CD4-positive, alpha-beta T cell treated with Interleukin-4 for 4 hours (primary cell): Measurements from ENCODE around the gene SLC17A9.

Source experiments
- DNase-seq: peaks from one replicate; pipeline ENCODE4 v3.0.0-alpha.2; 2020

Gene SLC17A9

DNA sequence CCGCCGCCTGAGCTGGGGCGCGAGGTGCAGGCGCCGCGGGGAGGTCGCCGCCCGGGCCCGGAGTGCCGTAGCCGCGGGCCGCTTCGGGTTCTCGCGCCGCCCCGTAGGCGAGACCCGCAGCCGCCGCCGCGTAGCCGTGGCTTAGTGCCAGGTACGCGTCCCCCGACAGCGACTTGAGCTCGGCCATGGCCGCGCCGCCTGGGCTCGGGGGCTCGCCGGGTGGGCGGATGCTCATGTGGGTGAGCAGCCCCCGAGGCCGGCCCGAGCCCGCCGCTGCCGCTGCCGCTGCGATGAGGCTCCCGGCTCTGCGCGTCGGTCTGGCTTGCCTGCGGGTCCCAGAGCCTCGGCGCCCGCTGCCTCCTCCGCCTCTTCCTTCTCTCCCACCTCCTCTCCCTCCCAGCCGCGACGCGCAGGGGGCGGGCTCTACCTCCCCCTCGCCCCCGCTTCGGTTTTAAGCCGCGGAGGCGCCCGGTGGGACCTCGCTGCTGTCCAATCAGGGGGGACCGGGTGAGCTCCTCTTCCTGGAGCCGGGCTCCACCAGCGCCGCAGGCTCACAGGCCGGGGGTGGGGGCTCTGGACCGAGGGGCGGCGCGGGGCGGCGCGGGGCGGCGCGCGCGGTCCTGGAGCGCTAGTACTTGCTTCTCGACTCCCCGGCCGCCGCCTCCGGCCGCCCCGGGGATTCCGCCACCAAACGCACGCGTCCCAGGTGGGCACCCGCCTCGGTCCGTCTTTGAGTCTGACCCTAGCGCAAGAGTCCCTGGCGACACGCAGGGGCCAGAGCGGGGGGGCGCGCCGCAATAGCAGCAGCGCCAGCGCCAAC is 54.2 kb downstream of the SLC17A9 start, which contains the start of gene BHLHE23:
BHLHE23 (minus strand) TSS at position 425 of the 820 bp plus-strand sequence; CDS start at position 235, 190 bp downstream.
- DNase-seq = no peak

DNA sequence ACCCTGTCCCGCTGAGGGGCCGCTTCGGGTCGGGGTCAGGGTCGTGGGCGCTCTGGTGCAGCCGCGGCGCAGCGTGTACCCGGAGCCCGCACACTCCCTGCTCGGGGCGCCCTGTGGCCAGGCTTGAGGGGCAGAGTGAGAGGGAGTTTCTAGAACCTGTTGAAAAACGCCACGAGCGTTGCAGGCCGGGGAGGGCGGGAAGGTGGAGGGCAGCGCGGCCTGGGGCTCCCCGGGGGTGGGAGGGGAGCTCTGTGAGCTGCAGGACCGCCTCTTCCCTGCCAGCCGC is 54.8 kb downstream of the SLC17A9 start:
- no peak for DNase-seq

DNA sequence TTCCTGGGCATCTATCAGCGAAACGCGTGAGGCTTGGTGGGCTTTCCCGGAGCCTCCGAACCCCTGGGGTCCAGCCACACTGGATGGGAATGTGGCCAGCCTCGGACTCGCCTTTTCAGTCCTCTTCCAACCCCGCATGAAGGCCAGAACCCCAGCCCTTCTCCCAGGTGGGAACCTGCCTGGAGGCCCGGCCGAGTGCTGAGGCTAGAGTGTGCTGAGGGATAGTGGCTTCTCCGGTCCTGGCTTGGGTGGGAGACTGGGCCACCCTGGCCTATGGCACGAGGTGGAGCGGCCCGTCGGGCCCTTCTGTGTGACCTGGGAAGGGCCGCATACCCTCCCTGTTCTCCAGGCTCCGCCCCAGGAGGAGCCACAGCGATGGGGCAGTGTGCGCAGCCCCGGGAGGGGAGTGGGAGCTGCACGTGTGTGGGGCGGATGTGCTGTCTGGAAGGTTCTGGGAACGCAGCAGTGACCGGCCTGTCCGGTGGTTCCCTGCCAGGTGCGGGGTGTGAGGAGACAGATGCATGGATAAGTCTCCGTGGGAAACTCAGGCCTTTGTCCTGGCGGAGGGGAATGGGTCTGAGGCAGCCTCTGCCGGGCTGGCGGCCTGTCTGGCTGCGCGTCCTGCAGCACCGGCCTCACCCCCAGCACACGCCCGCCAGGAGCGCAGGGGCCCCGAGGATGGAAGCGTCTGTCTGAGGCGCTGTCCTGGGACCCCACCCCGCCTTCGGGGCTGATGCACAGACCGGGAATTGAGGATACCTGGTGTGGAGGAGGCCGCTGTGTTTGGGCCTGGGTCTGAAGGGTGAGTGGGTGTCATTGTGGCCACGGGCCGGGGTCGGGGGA is 55.4 kb downstream of the SLC17A9 start:
- no peak for DNase-seq

DNA sequence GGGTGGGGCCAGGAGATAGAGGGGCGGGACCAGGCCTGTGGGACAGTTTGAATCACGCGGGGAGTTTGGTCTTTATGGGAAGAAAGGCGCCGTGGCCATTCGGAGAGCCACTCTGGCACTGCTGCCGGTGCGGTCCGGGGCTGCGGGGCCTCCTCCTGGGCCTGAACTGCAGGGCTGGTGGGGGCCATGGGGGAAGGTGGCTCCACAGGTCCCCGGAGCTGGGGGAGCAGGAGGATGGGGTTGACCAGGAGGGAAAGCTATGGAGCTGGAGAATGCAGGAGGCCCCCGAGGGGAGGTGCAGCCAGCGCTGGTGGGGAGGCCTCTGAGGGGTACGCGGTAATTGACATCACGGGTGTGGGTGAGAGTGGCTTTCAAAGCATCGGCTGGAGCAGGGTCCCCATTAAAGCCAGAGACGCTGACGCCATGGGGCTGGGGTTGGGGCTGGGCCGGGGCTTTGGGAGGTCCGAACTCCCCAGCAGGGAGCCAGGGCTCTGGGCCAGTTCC is 56.1 kb downstream of the SLC17A9 start:
- DNase-seq = no peak

DNA sequence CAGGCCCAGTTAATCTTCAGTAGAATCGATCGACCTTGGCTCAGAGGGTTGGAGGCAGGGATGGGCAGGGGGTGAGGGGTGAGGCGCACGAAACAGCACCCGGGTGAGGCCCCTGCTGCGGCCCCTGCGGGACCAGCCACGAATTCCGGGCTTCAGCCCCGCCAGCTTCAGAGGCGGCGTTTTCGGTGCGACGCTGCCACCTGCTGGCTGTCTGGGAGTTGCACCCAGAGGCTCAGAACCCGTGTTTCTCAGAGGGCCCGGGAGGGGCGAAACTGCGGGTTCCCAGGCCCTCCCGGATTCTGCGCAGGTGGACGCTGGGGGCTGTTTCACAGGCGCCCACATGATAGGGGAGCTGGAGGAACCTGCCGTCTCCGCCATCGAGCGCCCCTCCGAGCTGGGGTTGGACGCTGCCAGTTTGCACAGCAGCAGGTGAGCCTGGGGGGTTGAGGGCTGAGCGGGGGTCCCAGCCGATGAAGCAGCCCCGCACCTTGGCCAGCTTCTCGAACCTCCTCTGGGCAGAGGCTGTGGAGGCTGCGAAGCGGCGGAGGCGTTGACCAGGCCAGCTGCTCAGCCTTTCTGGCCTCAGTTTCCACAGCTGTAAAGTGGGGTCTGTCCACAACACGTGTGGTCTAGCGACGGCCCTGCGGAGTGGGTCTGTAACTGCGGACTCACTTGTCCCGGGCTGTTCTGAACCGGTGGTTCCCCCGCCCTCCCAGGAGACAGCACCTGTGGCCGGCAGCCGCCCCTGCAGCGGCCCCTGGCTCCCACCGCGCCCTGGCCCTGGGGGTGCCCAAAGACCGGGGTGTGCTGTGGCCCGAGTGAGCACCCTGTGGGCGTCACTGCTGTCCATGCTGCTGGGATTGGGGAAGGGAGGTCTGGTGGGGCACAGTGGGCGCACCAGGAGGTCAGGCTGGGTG is 56.8 kb downstream of the SLC17A9 start:
- DNase-seq = peak; percentile 74

DNA sequence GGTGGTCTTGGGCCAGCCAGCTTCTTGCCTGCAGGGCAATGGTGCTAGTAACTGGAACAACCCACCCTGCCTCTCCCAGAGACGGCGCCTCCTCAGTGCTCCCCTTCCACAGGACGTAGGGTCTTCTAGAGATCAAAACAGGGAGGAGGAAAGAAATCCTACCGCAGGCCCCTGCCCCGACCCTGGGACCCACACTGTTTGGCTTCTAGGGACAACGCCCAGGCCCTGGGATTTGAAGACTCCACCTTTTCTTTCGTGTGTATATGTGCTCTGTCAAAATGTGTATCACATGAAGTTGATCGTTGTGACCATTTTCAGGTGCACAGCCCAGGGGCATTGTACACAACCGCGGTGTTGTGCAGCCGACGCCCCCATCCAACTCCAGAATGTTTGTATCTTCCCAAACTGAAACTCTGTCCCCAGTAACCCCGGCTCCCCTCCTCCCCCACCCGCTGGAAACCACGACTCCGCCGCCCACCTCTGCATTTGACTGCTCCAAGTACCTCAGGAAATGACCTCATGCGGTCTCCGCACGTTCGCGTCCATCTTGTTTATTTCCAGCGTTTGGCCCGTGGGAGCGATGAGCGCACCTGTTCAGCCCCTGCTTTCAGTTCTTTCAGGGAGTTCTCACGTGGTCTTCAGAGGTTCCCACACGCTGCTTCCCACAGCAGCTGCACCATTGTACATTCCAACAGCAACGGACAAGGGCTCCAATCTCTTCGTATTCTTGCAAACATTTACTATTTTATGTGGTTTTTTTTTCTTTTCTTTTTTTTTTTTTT is 57.7 kb downstream of the SLC17A9 start:
- DNase-seq = peak; percentile 49

DNA sequence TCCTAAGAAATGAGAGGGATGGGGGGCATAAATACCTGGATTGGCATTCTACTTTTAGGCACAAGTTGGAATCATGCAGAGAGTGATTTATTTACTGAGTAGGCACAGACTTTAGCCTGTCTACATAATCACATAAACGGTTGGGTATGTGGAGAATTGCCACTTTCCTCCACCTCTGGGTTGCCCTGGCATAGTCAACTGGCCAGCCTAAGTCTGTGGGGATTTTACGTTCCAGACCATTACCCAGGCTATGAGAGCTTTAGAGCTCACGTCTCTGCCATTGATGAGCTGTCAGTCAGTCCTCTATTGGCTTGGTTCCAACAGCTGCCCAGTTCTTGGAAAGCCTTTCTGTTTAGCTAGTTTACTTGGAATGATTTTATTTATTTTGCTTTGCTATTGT is 59.3 kb downstream of the SLC17A9 start:
- DNase-seq = no peak

DNA sequence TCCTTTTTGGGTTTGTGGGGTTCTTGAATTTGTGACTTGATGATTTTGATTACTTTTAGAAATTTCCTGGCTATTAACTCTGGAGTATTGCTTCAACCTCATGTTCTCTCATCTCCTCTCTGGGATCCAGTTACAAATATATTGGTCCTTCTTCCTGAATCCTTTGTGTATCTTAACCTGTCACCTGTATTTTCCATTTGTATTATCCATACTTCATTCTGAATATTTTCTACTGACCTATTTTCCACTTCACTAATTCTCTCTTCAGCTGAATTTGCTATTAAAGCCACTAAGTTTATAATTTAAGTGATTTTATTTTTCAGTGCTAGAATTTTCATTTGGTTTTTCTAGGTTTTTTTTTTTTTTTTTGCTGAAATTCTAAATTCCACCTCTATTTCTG is 60.7 kb downstream of the SLC17A9 start:
- no peak for DNase-seq

DNA sequence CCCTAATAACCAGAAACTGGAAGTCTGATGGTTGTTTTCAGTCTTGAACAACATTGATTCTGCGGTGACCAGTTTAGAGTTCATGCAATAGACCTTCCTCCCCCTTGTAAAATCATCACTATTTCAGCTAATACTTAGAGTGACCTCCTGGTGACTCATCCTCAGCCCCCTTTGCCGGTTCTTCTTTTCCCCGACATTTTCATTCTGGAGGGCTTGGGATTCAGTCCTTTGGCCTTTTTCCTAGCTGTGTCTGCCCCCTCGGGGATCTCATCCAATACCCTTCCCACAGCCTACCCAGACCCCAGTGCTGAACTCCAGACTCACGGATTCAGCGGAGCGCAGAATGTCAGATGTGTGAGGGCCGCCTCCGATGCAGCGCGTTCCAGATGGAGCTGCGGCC is 61.8 kb downstream of the SLC17A9 start:
- no peak for DNase-seq

DNA sequence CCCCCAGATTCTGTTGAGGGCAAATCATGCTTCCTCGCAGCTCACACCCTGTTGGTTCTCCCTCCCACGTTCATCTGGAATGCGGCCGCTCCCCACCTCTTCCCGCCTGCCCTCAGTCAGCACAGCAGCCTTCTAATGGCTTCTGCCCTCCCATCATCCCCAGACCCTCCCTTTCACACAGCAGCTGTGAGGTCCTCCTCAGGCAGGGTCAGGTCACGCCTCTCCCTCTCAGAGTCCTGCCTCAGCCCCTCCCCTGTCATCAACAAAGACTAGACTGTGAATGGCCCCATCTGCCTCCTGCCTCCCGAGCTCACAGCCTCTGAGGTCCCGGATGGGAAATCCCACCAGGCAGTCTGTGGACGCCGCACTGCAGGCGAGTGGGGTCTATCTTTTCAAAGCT is 62.2 kb downstream of the SLC17A9 start:
- no peak for DNase-seq

DNA sequence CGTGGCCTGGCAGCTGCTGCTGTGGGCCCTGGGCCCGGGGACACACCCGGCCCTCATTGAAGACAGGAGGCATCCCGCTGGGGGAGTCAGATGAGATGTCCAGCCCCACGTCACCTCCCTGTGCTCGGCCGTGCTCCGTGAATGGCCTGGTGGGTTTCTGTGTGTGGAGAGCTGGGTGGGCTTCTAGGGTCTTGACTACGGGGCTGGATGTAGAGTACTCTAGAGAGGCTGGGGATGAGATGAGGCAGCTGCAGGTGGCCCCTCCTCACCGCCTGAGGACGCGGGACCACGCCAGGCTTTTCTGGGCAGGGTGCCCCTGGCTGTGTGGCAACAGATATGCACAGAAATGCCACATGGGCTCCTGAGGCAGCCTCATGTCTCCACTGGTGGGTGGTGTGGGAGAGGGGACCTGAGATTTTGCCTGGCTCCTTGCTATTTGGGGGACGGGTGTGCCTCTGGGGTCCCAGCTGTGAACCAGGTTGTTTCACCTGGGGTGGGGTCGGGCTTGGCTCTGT is 62.7 kb downstream of the SLC17A9 start:
- no peak for DNase-seq

DNA sequence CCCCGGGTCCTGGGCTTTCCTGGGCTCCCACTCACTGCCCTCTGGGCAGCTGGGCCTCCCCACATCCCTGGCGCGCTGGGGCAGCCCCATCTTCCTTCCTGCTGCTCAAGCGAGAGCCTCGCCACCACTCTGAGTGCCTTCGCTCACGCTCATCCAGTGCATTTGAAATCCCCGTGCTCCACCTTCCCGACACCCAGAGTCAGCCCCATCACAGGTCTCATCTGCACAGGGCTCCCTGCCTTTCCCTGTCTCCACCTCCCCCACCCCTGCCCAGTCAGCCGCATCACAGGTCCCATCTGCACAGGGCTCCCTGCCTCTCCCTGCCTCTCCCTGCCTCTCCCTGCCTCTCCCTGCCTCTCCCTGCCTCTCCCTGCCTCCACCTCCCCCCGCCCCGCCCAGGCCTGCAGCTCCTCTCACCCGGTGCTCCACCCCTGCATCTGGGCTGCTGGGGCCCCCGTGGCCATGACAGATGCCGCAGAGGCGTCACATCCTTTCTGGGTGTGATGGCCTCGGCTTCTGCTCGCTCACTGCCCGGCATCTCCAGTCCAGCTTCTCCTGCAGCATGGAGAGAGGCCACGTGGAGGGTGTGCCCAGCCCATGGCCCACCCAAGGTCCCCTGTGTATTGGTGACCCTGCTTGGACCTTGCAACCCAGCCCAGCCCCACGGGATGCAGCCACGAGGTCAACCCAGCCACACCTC is 63.3 kb downstream of the SLC17A9 start:
- DNase-seq = no peak

DNA sequence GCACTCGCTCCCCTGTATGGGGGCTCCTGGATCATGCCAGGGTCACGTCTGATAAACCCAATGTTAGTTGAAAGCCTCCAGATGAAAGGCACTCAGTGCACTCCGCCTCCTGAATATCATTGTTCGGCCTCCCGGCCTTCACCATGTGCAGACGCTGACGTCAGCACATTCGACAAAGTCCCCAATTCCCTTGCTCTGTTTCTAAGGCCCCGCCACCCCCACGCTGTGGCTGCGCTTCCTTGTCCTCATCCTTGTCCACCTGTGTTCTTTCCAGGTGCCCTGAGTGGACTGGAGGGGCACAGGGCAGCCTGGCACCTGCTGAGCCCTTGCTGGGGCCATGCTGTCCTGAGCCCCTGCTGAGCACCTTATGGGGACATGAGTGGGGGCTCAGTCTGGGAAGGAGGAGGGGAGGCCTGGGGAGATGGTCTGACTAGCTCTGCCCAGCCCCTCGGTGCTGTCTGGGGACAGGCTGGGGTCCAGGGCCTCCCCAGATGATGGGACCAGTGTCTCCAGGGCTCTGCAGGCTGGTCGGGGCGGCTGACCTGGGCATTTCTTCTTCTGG is 64.1 kb downstream of the SLC17A9 start:
- DNase-seq = no peak

DNA sequence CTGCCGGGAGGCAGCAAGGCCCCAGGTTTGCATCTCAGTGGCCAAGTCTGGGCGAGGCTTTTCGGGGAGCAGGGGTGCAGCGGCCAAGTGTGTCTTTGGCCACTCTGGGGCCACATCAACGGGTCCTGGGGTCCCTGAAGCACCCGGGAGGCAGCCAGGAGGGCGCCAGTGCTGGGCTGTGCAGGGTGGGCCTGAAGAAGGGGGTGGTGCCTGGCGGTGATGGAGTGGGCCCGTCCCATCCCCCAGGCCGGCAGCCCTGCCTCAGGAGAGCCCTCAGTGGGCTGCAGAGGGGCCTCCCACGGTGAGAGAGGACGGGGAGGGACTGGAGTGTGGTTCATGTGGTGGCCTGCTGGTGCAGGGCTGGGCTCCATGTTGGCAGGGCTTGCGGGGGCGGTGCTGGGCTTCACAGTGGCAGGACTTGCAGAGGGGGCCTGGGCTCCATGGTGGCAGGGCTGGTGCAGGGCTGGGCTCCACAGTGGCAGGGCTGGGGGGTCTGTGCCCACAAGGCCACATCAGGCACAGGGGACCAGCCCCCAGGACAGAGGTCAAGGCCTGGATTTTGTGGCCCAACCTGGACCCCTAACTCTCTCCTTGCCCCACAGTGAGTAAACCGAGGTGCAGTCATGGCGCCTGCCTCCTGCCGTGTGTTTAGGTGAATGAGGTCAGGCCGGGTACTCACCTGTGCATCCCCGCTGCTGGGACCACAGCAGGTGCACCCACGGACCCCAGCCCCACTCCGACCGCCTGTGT is 64.7 kb downstream of the SLC17A9 start:
- DNase-seq = no peak

DNA sequence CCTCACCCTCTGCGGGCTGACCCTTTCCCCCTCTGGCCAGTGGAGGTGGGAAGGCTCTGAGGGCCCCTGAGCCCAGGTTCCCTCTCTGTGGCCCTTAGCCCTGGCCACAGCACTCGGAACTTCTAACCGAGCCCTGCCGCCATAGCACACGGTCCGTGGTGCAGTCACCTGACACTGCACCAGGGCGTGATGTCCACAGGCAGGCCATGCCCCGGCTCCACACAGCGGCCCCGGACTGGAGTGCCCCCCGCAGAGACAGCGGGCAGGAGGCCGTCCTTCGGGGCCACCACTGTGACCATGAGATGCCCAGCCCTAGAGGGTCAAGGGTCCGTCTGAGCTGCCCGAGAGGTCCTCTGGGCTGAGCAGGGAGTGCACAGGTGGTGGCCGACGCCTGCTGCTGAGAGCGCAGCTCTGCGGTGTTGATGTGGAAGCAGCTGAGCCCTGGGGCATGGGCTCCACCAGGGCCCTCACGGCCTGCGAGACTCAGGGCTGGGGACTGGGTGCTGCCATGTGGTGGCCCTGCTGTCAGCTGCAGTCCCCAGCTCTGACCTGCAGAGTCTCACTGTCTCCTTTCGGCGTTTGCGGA is 65.4 kb downstream of the SLC17A9 start:
- DNase-seq = no peak
